Stimulated activated memory B cell treated with anti-CD40 and anti-IgM and Interleukin-4, amounts not matched to agents 10 μg/mL and 1 μg/mL and 100 μg/mL, for 72 hours (primary cell): Measurements from ENCODE around the gene TRIM33.
A peak's percentile ranks its signal among the peaks of the same experiment; 100 is the strongest.
"Not testable (repeated sequence)": the region's sequence is repeated elsewhere in the genome, so short reads cannot be mapped to it uniquely, and the experiment has no call there.

ENCODE experiments used
- ATAC-seq: fragments of 150-1000 bp; cut with Tn5 transposase; 2 replicates; pipeline ENCODE4 v1.10.0; 2021
- H3K27ac Mint-ChIP-seq: one replicate; pipeline ENCODE4 v1.8.0; 2022; ENCODE audit warnings: mild to moderate bottlenecking, mixed read lengths
- H3K27me3 Mint-ChIP-seq: one replicate; pipeline ENCODE4 v1.8.0; 2022; ENCODE audit warnings: mixed read lengths
- H3K36me3 Mint-ChIP-seq: one replicate; pipeline ENCODE4 v1.8.0; 2022; ENCODE audit warnings: mixed read lengths
- H3K4me1 Mint-ChIP-seq: one replicate; pipeline ENCODE4 v1.8.0; 2022; ENCODE audit warnings: mixed read lengths
- H3K4me3 Mint-ChIP-seq: one replicate; pipeline ENCODE4 v1.8.0; 2022; ENCODE audit warnings: mild to moderate bottlenecking, moderate library complexity, mixed read lengths
- H3K9me3 Mint-ChIP-seq: one replicate; pipeline ENCODE4 v1.8.0; 2022; ENCODE audit warnings: mixed read lengths

The TRIM33 gene

GRCh38 chr1:114462341-114462740, 48.7 kb downstream of the TRIM33 start:
- H3K27ac Mint-ChIP-seq = no peak overlapping the region
- no peaks in the 10 kb centered on the region for H3K9me3 Mint-ChIP-seq
- no peak for ATAC-seq
- no peaks in the 10 kb centered on the region for H3K27me3 Mint-ChIP-seq
- H3K4me1 Mint-ChIP-seq = peaks cover 27% of the 10 kb centered on the region
- no peak overlapping the region for H3K4me3 Mint-ChIP-seq
- peaks cover 34% of the 10 kb centered on the region for H3K36me3 Mint-ChIP-seq

DNA sequence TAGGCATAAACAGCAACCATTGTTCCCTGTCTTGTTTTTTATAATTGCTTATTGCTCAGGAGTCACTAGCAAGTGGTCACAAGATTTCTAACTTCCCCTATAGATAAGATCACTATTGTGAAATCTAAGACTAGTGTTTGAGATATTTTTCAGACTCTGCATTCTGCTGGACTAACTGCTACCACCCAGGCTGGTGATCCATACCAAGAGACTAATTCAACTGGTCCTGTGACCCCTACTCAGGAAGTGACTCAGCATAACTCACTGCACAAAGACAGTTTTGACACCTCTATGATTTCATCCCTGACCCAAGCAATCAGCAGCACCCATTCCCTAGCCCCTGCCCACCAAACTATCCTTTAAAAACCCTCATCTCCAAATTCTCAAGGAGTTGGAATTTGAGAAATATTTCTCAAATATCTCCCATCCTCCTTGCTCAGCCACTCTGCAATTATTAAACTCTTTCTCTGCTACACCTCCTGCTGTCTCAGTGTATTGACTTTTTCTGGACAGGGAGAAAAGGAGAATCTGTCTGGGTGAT, 52.7 kb downstream of the TRIM33 start:
- H3K9me3 Mint-ChIP-seq = no peaks in the 10 kb centered on the region
- H3K4me3 Mint-ChIP-seq = no peak overlapping the region
- no peaks in the 10 kb centered on the region for H3K27me3 Mint-ChIP-seq
- H3K4me1 Mint-ChIP-seq = peaks cover 8% of the 10 kb centered on the region
- no peak for ATAC-seq
- peaks cover 66% of the 10 kb centered on the region for H3K36me3 Mint-ChIP-seq
- H3K27ac Mint-ChIP-seq = peak overlapping the region; percentile 39

- H3K9me3 Mint-ChIP-seq = no peaks in the 10 kb centered on the region
- no peak for ATAC-seq
- H3K27ac Mint-ChIP-seq = peak overlapping the region; percentile 39
- H3K27me3 Mint-ChIP-seq = no peaks in the 10 kb centered on the region
- peaks cover 72% of the 10 kb centered on the region for H3K36me3 Mint-ChIP-seq
- H3K4me3 Mint-ChIP-seq = no peak overlapping the region
- H3K4me1 Mint-ChIP-seq = peaks cover 8% of the 10 kb centered on the region
Measured at GRCh38 chr1:114457675-114458236, 53.2 kb downstream of the TRIM33 start.

DNA sequence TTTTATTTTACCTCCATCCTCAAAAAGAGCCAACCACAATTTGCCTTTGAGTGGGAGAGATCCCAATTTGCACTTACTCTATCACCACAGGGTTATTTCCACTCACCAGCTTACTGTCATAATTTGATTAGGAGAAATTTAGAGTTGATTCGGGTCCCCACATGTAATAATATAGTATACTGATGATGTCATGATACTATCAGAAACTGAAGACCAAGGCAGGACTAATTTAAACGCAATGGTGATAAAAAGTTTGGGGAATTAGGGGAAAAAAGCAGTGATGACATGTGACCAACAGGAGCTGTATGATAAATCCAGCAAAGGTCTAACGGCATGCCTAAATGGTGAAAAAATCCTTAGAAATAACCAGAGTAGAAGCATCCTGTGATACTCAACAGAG, 54.4 kb downstream of the TRIM33 start:
- Mint-ChIP-seq H3K36me3 (peaks cover 80% of the 10 kb centered on the region), H3K27ac (no peak overlapping the region), H3K9me3 (no peaks in the 10 kb centered on the region), H3K4me1 (peaks cover 8% of the 10 kb centered on the region), H3K4me3 (no peak overlapping the region), H3K27me3 (no peaks in the 10 kb centered on the region)
- no peak for ATAC-seq

- no peak overlapping the region for H3K27ac Mint-ChIP-seq
- ATAC-seq = no peak
- H3K27me3 Mint-ChIP-seq = no peaks in the 10 kb centered on the region
- no peak overlapping the region for H3K4me3 Mint-ChIP-seq
- H3K4me1 Mint-ChIP-seq = peaks cover 8% of the 10 kb centered on the region
- peaks cover 80% of the 10 kb centered on the region for H3K36me3 Mint-ChIP-seq
- H3K9me3 Mint-ChIP-seq = no peaks in the 10 kb centered on the region
Measured at GRCh38 chr1:114455102-114455785, 55.8 kb downstream of the TRIM33 start.

DNA sequence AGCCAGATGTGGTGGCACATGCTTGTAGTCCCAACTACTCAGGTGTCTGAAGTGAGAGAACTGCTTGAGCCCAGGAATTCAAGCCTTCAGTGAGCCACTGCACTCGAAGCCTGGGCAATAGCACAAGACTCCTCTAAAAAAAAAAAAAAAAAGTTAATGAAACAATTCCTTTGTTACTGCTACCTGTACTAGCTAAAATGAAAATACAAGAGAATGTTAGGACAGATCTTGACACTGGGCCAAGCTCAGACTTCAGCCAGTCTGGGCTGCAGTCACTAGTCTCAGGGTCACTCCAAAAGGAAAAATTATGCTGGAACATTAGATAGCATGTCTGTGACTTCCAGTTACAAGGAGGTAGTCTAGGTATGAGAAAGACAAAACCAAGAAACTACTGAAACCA, 56.5 kb downstream of the TRIM33 start:
- Mint-ChIP-seq H3K27me3 (no peaks in the 10 kb centered on the region), H3K36me3 (peaks cover 73% of the 10 kb centered on the region), H3K27ac (no peak overlapping the region), H3K9me3 (no peaks in the 10 kb centered on the region), H3K4me1 (peaks cover 8% of the 10 kb centered on the region), H3K4me3 (no peak overlapping the region)
- no peak for ATAC-seq

DNA sequence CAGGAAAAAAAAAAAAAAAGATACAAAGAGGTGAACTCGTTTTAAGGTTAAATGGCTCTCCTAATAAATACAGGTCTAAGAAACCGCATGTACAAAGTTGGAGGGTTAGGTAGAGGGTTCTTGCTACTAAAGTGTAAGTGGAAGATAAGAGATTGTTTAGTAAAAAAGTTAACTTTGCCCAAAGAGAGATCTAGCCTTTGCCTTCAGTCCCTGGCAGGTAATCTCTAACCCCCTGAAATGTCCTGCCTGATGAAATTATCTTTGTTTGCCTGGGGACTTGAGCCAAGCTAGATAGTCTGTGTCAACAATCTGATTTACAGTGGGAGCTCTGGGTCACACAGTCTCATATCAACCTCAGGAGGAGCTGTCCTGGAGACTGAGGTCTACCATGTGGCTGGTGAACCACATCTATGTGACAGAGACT, 57.6 kb downstream of the TRIM33 start:
- Mint-ChIP-seq H3K4me1 (peaks cover 4% of the 10 kb centered on the region), H3K4me3 (no peak overlapping the region), H3K27me3 (no peaks in the 10 kb centered on the region), H3K27ac (no peak overlapping the region), H3K36me3 (peaks cover 66% of the 10 kb centered on the region), H3K9me3 (no peaks in the 10 kb centered on the region)
- no peak for ATAC-seq

- no peak for ATAC-seq
Measured at GRCh38 chr1:114448370-114449036, 62.5 kb downstream of the TRIM33 start.

DNA sequence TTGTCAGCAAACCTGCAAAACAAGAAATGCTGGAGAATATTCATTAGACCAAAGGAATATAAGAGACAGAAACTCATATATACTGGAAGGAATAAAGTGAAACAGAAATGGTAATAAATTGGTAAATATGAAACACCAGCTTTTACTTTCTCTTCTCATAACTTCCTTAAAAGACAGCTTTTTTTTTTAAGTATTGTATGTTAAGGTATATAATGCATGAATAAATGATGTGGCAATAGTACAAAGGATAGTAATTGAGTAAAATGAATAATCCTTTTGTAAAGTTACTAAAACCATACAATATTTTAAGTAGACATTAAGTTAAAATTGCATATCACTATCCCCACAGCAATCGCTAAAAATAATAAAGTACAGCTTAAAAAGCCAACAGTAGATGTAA, 64.8 kb downstream of the TRIM33 start:
- ATAC-seq = no peak
- no peak overlapping the region for H3K4me3 Mint-ChIP-seq
- H3K4me1 Mint-ChIP-seq = no peaks in the 10 kb centered on the region
- H3K27me3 Mint-ChIP-seq = no peaks in the 10 kb centered on the region
- peaks cover 30% of the 10 kb centered on the region for H3K36me3 Mint-ChIP-seq
- H3K27ac Mint-ChIP-seq = no peak overlapping the region
- no peaks in the 10 kb centered on the region for H3K9me3 Mint-ChIP-seq

More at GRCh38 chr1:114448370-114449036, 62.5 kb downstream of the TRIM33 start:
- H3K9me3 Mint-ChIP-seq = no peaks in the 10 kb centered on the region
- peaks cover 42% of the 10 kb centered on the region for H3K36me3 Mint-ChIP-seq
- H3K27ac Mint-ChIP-seq = no peak overlapping the region
- H3K27me3 Mint-ChIP-seq = no peaks in the 10 kb centered on the region
- H3K4me3 Mint-ChIP-seq = no peak overlapping the region
- H3K4me1 Mint-ChIP-seq = no peaks in the 10 kb centered on the region

GRCh38 chr1:114443226-114443625, 67.8 kb downstream of the TRIM33 start:
- H3K27ac Mint-ChIP-seq, H3K4me3 Mint-ChIP-seq, H3K27me3 Mint-ChIP-seq, H3K9me3 Mint-ChIP-seq, ATAC-seq: not testable (repeated sequence)
- Mint-ChIP-seq H3K36me3 (peaks cover 56% of the 10 kb centered on the region), H3K4me1 (peaks cover 15% of the 10 kb centered on the region)

- no peaks in the 10 kb centered on the region for H3K9me3 Mint-ChIP-seq
- no peak overlapping the region for H3K4me3 Mint-ChIP-seq
- no peak overlapping the region for H3K27ac Mint-ChIP-seq
- no peak for ATAC-seq
- H3K27me3 Mint-ChIP-seq = no peaks in the 10 kb centered on the region
- H3K36me3 Mint-ChIP-seq = peaks cover 56% of the 10 kb centered on the region
- peaks cover 15% of the 10 kb centered on the region for H3K4me1 Mint-ChIP-seq
Measured at GRCh38 chr1:114441332-114441731, 69.7 kb downstream of the TRIM33 start.

GRCh38 chr1:114439369-114439768, 71.6 kb downstream of the TRIM33 start:
- peaks cover 51% of the 10 kb centered on the region for H3K36me3 Mint-ChIP-seq
- H3K4me1 Mint-ChIP-seq = peaks cover 25% of the 10 kb centered on the region
- H3K27me3 Mint-ChIP-seq = no peaks in the 10 kb centered on the region
- no peak for ATAC-seq
- no peak overlapping the region for H3K27ac Mint-ChIP-seq
- H3K9me3 Mint-ChIP-seq = no peaks in the 10 kb centered on the region
- H3K4me3 Mint-ChIP-seq = no peak overlapping the region

DNA sequence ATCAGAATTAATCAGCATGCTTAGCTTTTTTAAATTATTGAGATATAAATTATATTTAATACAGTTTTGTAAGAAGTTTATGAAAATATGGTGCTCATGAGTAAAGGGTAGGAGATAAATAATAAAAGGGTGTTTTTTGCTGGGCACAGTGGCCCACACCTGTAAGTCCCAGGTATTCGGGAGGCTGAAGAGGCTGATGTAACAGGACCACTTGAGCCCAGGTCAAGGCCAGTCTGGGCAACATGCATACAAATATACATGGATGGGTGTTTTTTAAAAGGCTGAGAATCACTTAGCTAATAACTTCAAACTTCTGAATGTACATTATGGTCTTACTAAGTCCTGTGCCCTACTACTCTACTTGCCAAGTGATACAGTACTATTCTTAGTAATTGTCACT, 73.2 kb downstream of the TRIM33 start:
- H3K4me1 Mint-ChIP-seq = peaks cover 25% of the 10 kb centered on the region
- H3K36me3 Mint-ChIP-seq = peaks cover 44% of the 10 kb centered on the region
- no peak overlapping the region for H3K4me3 Mint-ChIP-seq
- H3K27me3 Mint-ChIP-seq = no peaks in the 10 kb centered on the region
- no peak for ATAC-seq
- no peak overlapping the region for H3K27ac Mint-ChIP-seq
- H3K9me3 Mint-ChIP-seq = no peaks in the 10 kb centered on the region

- no peak for ATAC-seq
- Mint-ChIP-seq H3K27ac (no peak overlapping the region), H3K4me1 (peaks cover 25% of the 10 kb centered on the region), H3K9me3 (no peaks in the 10 kb centered on the region), H3K27me3 (no peaks in the 10 kb centered on the region), H3K4me3 (no peak overlapping the region), H3K36me3 (peaks cover 42% of the 10 kb centered on the region)
Measured at GRCh38 chr1:114436799-114437198, 74.2 kb downstream of the TRIM33 start.

GRCh38 chr1:114435088-114435715, 75.8 kb downstream of the TRIM33 start:
- Mint-ChIP-seq H3K4me1 (peaks cover 31% of the 10 kb centered on the region), H3K9me3 (no peaks in the 10 kb centered on the region), H3K27ac (no peak overlapping the region), H3K4me3 (no peak overlapping the region), H3K36me3 (peaks cover 28% of the 10 kb centered on the region), H3K27me3 (no peaks in the 10 kb centered on the region)
- no peak for ATAC-seq
